Measurements from ENCODE around the gene RIPK1. TPM values are rescaled to one million over a fixed set of nuclear protein-coding genes. Genes with fewer than 3 reads are reported as not detected.

The RIPK1 gene
- polyA plus RNA-seq, 5 donors = 17.5 to 24.9 (median 19.8) TPM

- no peak for DNase-seq
Measured at GRCh38 chr6:3159805-3160781, 91.8 kb downstream of the RIPK1 start.

GRCh38 chr6:3162067-3162497 is 93.8 kb downstream of the RIPK1 start:
- DNase-seq = no peak

DNA sequence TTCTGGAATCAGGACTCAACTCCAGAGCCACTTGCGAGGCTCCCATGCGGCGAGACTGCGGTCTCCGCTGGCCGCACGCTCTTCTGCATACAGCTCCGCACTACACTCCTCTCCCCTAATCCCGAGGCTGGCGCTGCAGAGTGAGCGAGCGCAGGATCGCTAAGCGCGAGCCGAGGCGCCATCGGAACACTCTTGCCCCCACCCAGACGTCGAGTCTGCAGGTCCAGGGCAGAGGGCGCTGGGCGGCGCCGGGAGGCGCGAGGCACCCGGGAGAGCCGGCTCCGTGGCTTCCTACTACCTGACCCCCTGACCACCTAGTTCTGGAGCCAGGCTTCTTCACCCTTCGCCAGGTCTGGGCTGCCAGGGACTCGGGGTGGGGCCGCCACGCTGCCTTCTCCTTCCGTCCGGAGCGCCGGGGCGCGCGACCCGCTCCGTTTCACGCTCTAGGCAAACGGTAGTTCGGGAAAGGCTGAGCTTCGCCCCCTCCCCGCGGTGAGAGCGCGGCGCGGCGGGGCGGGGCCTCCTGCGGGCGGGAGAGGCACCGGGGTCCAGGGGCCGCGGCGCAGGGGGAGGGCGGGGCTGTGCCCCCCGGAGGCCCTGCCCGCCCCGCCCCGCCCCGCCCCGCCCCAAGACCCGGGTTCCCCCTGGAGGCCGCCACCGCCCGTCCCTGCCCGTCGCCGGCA is 94.4 kb downstream of the RIPK1 start:
- peak; percentile 70 to 71 for DNase-seq

- no peak for DNase-seq
Measured at GRCh38 chr6:3163248-3163594, 94.9 kb downstream of the RIPK1 start.

DNA sequence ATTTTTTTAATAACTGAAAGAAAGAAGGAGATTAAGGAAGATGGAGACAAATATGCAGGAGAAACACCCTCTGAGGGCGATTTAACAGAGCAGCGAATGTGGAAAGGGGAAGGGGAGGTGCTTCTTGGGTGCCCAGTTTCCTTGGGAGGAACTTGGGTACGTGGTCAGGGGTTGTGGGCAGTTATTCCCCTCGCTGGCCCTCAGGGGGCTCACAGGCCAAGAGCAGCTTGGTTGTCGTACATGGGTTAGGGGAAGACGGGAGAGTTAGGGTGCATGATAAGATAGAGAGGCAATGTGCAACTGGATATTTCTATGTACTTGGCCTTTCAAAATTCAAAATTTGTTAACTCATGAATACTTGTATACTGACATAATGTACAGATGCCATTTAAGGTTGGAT is 96.1 kb downstream of the RIPK1 start:
- DNase-seq = no peak

Other genes starting within 250 kb of the RIPK1 start
- gene SERPINB1, start 226.6 kb upstream of the RIPK1 start, polyA plus RNA-seq (ENCODE audit: insufficient read depth in 1 of 5, insufficient read length in 5 of 5, low replicate concordance in 1 of 5) = 10 to 100 TPM; 26.7 to 36.5 (median 27.6) TPM
- gene SERPINB9, start 165.2 kb upstream of the RIPK1 start, polyA plus RNA-seq (ENCODE audit: insufficient read depth in 1 of 5, insufficient read length in 5 of 5, low replicate concordance in 1 of 5) = 10 to 100 TPM; 14.9 to 25.9 (median 20.6) TPM
- 100 to 1,000 TPM; 110 to 128 (median 112) TPM for gene SERPINB6, start 96.9 kb upstream of the RIPK1 start, polyA plus RNA-seq (ENCODE audit: insufficient read depth in 1 of 5, insufficient read length in 5 of 5, low replicate concordance in 1 of 5)
- gene NQO2, start 68.6 kb upstream of the RIPK1 start, polyA plus RNA-seq (ENCODE audit: insufficient read depth in 1 of 5, insufficient read length in 5 of 5, low replicate concordance in 1 of 5) = 10 to 100 TPM; 25.8 to 36.6 (median 29.5) TPM
- gene BPHL, start 50.2 kb downstream of the RIPK1 start, polyA plus RNA-seq (ENCODE audit: insufficient read depth in 1 of 5, insufficient read length in 5 of 5, low replicate concordance in 1 of 5) = 10 to 100 TPM; 37.7 to 56.1 (median 43.1) TPM
- 10 to 100 TPM; 12.8 to 35.8 (median 20.8) TPM for gene TUBB2A, start 89.0 kb downstream of the RIPK1 start, polyA plus RNA-seq (ENCODE audit: insufficient read depth in 1 of 5, insufficient read length in 5 of 5, low replicate concordance in 1 of 5)
- 10 to 100 TPM in 1 of 5 donors, 1 to 10 TPM in 4; 5.9 to 10.5 (median 7.6) TPM for gene TUBB2B, start 159.2 kb downstream of the RIPK1 start, polyA plus RNA-seq (ENCODE audit: insufficient read depth in 1 of 5, insufficient read length in 5 of 5, low replicate concordance in 1 of 5)
- gene PSMG4, start 190.5 kb downstream of the RIPK1 start, polyA plus RNA-seq (ENCODE audit: insufficient read depth in 1 of 5, insufficient read length in 5 of 5, low replicate concordance in 1 of 5) = 10 to 100 TPM; 14.1 to 23.2 (median 22.0) TPM

Measured in right lung (tissue), 5 donors.